Motor neuron (in vitro differentiated cells): ENCODE data around the gene PACS2. TPM values are rescaled to one million over a fixed set of nuclear protein-coding genes. Genes with fewer than 3 reads are reported as not detected.

ENCODE experiments used
- ATAC-seq, 8 experiments: fragments of 200-7000 bp; cut with Tn5 transposase; replicated peaks in 6 of 8; 2 replicates each; pipeline ENCODE4 v1.8.0; 2021; ENCODE audit warnings: mild to moderate bottlenecking in 8 of 8, moderate library complexity in 8 of 8
- H3K27ac ChIP-seq, 2 donors: fragments of 250-450 bp; sonication (Bioruptor Pico); 2 replicates each; pipeline ENCODE4 v1.9.0; 2021; ENCODE audit warnings: antibody characterized with exemption in 2 of 2, mild to moderate bottlenecking in 2 of 2, moderate library complexity in 1 of 2
- H3K4me1 ChIP-seq, 2 donors: fragments of 250-450 bp; sonication (Bioruptor Pico); replicated peaks in 1 of 2; 2 replicates each; pipeline ENCODE4 v1.6.1; 2021; ENCODE audit warnings: antibody characterized with exemption in 2 of 2, mild to moderate bottlenecking in 2 of 2, moderate library complexity in 1 of 2
- H3K4me3 ChIP-seq, 5 donors: fragments of 250-450 bp; sonication (Bioruptor Pico); 2 replicates each; pipeline ENCODE4 v1.9.0; 2021; ENCODE audit warnings: antibody characterized with exemption in 5 of 5, mild to moderate bottlenecking in 5 of 5, moderate library complexity in 4 of 5
- WGBS, 10 experiments: fragments of 450-650 bp; shearing (Covaris generic); methylation state at CpG; one replicate each; pipeline ENCODE4 v1.0.0; 2022; 5-methylcytosine and 5-hydroxymethylcytosine counted together
- in situ Hi-C, 9 experiments: fragments of 400-800 bp; cut with MboI; loops; one replicate each; pipeline ENCODE4 v1.15.0; 2021; ENCODE audit warnings: low sequenced_read_pairs in 9 of 9, low pct_unique_long_range_greater_than_20kb in 2 of 9; ENCODE audit not compliant: unreplicated experiment in 9 of 9
- total RNA-seq, 8 experiments: library from RNA; unstranded; fragments of 300-600 nt; gene quantifications; 2 replicates each; pipeline versions ENCODE4 v1.2.3 to v1.2.4, GENCODE V29; 2022

Gene PACS2
- total RNA-seq, 8 experiments from 2014 or later, result 18.0 to 66.1 (median 49.7) TPM

- 78 to 100% (median 100%) methylated on average over 1 to 6 of the region's 26 CpGs; no CpG with 5 or more reads in 3 of the 10 experiments for WGBS, 10 experiments
- H3K4me1 ChIP-seq, result peaks cover 0 to 2% of the 10 kb centered on the region in 2 donors
- in situ Hi-C loops, result no loop called here
- no peak overlapping the region for H3K4me3 ChIP-seq
- ATAC-seq, result no peak
- H3K27ac ChIP-seq, result no peak overlapping the region
Observed at GRCh38 chr14:105445901-105446845, 131.6 kb downstream of the PACS2 start.

GRCh38 chr14:105446971-105447370 is 132.4 kb downstream of the PACS2 start:
- H3K4me3 ChIP-seq, result no peak overlapping the region
- H3K27ac ChIP-seq, result no peak overlapping the region
- 89 to 100% (median 95%) methylated on average over 2 to 5 of the region's 14 CpGs; no CpG with 5 or more reads in 7 of the 10 experiments for WGBS, 10 experiments
- in situ Hi-C loops, result no loop called here
- ATAC-seq, result no peak
- H3K4me1 ChIP-seq, result peaks cover 0 to 2% of the 10 kb centered on the region in 2 donors

Other genes with a start within 250 kb of the PACS2 start
- gene GPR132, start 249.3 kb upstream of the PACS2 start, total RNA-seq, result under 1 TPM in 4 of 8 experiments, not detected in 4; 0.46 to 0.66 (median 0.48) TPM
- gene JAG2, start 146.0 kb upstream of the PACS2 start, total RNA-seq, result 10 to 100 TPM in 1 of 8 experiments, 1 to 10 TPM in 7; 2.9 to 11.4 (median 5.2) TPM
- gene NUDT14, start 133.4 kb upstream of the PACS2 start, total RNA-seq, result 10 to 100 TPM; 11.0 to 26.1 (median 20.8) TPM
- gene BTBD6, start 66.2 kb upstream of the PACS2 start, total RNA-seq, result 10 to 100 TPM; 18.8 to 29.3 (median 26.3) TPM
- gene BRF1, start 13.7 kb upstream of the PACS2 start, total RNA-seq, result 10 to 100 TPM; 14.4 to 36.3 (median 30.8) TPM
- 1 to 10 TPM in 1 of 8 experiments, under 1 TPM in 7; 0.25 to 1.1 (median 0.88) TPM for gene TEX22, start 83.8 kb downstream of the PACS2 start, total RNA-seq
- gene MTA1, start 105.1 kb downstream of the PACS2 start, total RNA-seq, result 100 to 1,000 TPM in 1 of 8 experiments, 10 to 100 TPM in 7; 27.1 to 101 (median 52.4) TPM
- gene CRIP2, start 160.1 kb downstream of the PACS2 start, total RNA-seq, result 100 to 1,000 TPM in 1 of 8 experiments, 10 to 100 TPM in 6, 1 to 10 TPM in 1; 9.5 to 194 (median 55.0) TPM
- gene CRIP1, start 172.1 kb downstream of the PACS2 start, total RNA-seq, result 10 to 100 TPM in 2 of 8 experiments, 1 to 10 TPM in 6; 3.3 to 14.5 (median 5.1) TPM
- 10 to 100 TPM in 2 of 8 experiments, 1 to 10 TPM in 6; 3.4 to 12.5 (median 5.0) TPM for gene TEDC1, start 176.5 kb downstream of the PACS2 start, total RNA-seq
- gene TMEM121, start 211.8 kb downstream of the PACS2 start, total RNA-seq, result 1 to 10 TPM in 7 of 8 experiments, under 1 TPM in 1; 0.97 to 7.1 (median 3.0) TPM